Endothelial cell of umbilical vein (primary cell): ENCODE measurements around the gene MRNIP. TPM values are rescaled to one million over a fixed set of nuclear protein-coding genes. Genes with fewer than 3 reads are reported as not detected.

Experiments used
- BruUV-seq: library from RNA; stranded (reverse); fragments of 400-500 nt; replicated peaks from 2 replicates; lab custom pipeline; 2021; lab: Mats Ljungman, UMichigan
- CTCF ChIA-PET: fragments of 300-600, 350-600 bp; sonication (Branson Sonifier 250); formaldehyde crosslinking; loops from one replicate; lab custom pipeline; 2021; ENCODE audit warnings: antibody characterized with exemption, inconsistent platforms; lab: Charles Lee
- POLR2A ChIA-PET: fragments of 300-600, 350-600 bp; sonication (Branson Sonifier 250); formaldehyde crosslinking; loops from one replicate; lab custom pipeline; 2021; ENCODE audit warnings: antibody characterized with exemption, inconsistent platforms; lab: Charles Lee
- DNase-seq: peaks from one replicate; pipeline ENCODE4 v3.0.0-alpha.2; 2011; ENCODE audit warnings: low read depth, low spot score
- FAIRE-seq: peaks from 2 replicates; lab custom pipeline; 2011; peaks lifted over from hg19 to GRCh38; lab: Jason Lieb, UNC
- H2AFZ ChIP-seq: 2 replicates; pipeline ENCODE4 v1.6.0; 2012; ENCODE audit warnings: low read depth, low read length, control low read depth, inconsistent platforms
- H3K27ac ChIP-seq: 2 replicates; pipeline ENCODE4 v1.5.1; 2011; ENCODE audit warnings: low read depth, mild to moderate bottlenecking, control low read depth, low read length, moderate library complexity; ENCODE audit not compliant: insufficient read depth
- H3K27me3 ChIP-seq, 2 experiments: 2 replicates each; pipeline versions ENCODE4 v1.6.0 to v1.6.1; 2011; ENCODE audit warnings: low read length in 2 of 2, mixed read lengths in 1 of 2; ENCODE audit not compliant: control insufficient read depth in 2 of 2, insufficient read depth in 2 of 2
- H3K36me3 ChIP-seq, 2 experiments: 2 replicates in 1 of 2; 3 replicates in 1 of 2; pipeline ENCODE4 v1.5.1; 2011; ENCODE audit warnings: low read length in 2 of 2, mild to moderate bottlenecking in 1 of 2, moderate library complexity in 1 of 2; ENCODE audit not compliant: control insufficient read depth in 2 of 2, insufficient read depth in 2 of 2; ENCODE audit errors: extremely low read depth in 1 of 2
- H3K4me1 ChIP-seq: 3 replicates; pipeline ENCODE4 v1.5.1; 2011; ENCODE audit warnings: mild to moderate bottlenecking, low read length; ENCODE audit not compliant: control insufficient read depth, insufficient read depth; ENCODE audit errors: extremely low read depth
- H3K4me2 ChIP-seq: 2 replicates; pipeline ENCODE4 v1.6.1; 2011; ENCODE audit warnings: low read length, control low read depth, mixed read lengths; ENCODE audit not compliant: insufficient read depth
- H3K4me3 ChIP-seq, 3 experiments: fragments of 200-600 bp in 1 of 3; sonication (generic), shearing (Covaris generic) in 1 of 3; replicated peaks in 1 of 3; 2 replicates each; pipeline ENCODE4 v1.5.1; 2011 to 2016; ENCODE audit warnings: control low read depth in 3 of 3, low read length in 3 of 3, mild to moderate bottlenecking in 2 of 3, inconsistent platforms in 1 of 3, low read depth in 1 of 3, moderate library complexity in 1 of 3; ENCODE audit not compliant: insufficient read depth in 1 of 3
- H3K79me2 ChIP-seq: 2 replicates; pipeline ENCODE4 v1.6.0; 2012; ENCODE audit warnings: low read length, inconsistent platforms; ENCODE audit not compliant: control insufficient read depth, insufficient read depth
- H3K9ac ChIP-seq: replicated peaks from 2 replicates; pipeline ENCODE3; 2011; ENCODE audit warnings: low read length, control low read depth; ENCODE audit not compliant: insufficient read depth; ENCODE audit errors: extremely low read depth
- H3K9me1 ChIP-seq: replicated peaks from 3 replicates; pipeline ENCODE4 v1.6.0; 2011; ENCODE audit warnings: mild to moderate bottlenecking, low read length; ENCODE audit not compliant: control insufficient read depth, insufficient read depth; ENCODE audit errors: extremely low read depth
- H3K9me3 ChIP-seq: replicated peaks from 2 replicates; pipeline ENCODE4 v1.5.1; 2012; ENCODE audit warnings: low read length, inconsistent platforms; ENCODE audit not compliant: control insufficient read depth, insufficient read depth
- H4K20me1 ChIP-seq: replicated peaks from 2 replicates; pipeline ENCODE3; 2011; ENCODE audit warnings: mild to moderate bottlenecking, low read length; ENCODE audit not compliant: control insufficient read depth, insufficient read depth; ENCODE audit errors: extremely low read depth
- CTCF ChIP-seq, 2 donors: IDR thresholded peaks; 1 replicate in 1 of 2; 2 replicates in 1 of 2; pipeline ENCODE4 v1.5.1; 2011; ENCODE audit warnings: low read length in 2 of 2, mild to moderate bottlenecking in 2 of 2, moderate library complexity in 2 of 2, control low read depth in 1 of 2, inconsistent platforms in 1 of 2, low read depth in 1 of 2; ENCODE audit not compliant: insufficient read depth in 1 of 2; ENCODE audit errors: extremely low read depth in 1 of 2
- EZH2 ChIP-seq: IDR thresholded peaks from 2 replicates; pipeline ENCODE4 v1.6.1; 2012; ENCODE audit warnings: borderline replicate concordance, low read depth, mild to moderate bottlenecking, moderate library complexity, low read length, inconsistent platforms; ENCODE audit not compliant: severe bottlenecking
- FOS ChIP-seq: IDR thresholded peaks from 2 replicates; pipeline ENCODE4 v1.6.1; 2011; ENCODE audit warnings: mild to moderate bottlenecking, low read length, moderate library complexity, borderline replicate concordance; ENCODE audit not compliant: insufficient read depth
- GATA2 ChIP-seq: IDR thresholded peaks from 2 replicates; pipeline ENCODE4 v1.7.0; 2011; ENCODE audit warnings: low read depth, mild to moderate bottlenecking, moderate library complexity, mixed read lengths, low read length; ENCODE audit not compliant: insufficient read length, insufficient read depth
- JUN ChIP-seq: IDR thresholded peaks from 2 replicates; pipeline ENCODE4 v1.6.1; 2011; ENCODE audit warnings: borderline replicate concordance, low read depth; ENCODE audit not compliant: insufficient read length, insufficient read depth
- MAX ChIP-seq: IDR thresholded peaks from 2 replicates; pipeline ENCODE4 v1.6.1; 2011; ENCODE audit not compliant: insufficient read depth, insufficient read length
- MYC ChIP-seq: IDR thresholded peaks from one replicate; pipeline ENCODE4 v1.6.1; 2011; ENCODE audit warnings: mild to moderate bottlenecking, low read depth, low read length
- POLR2A ChIP-seq: IDR thresholded peaks from 2 replicates; pipeline ENCODE4 v1.6.1; 2012; ENCODE audit warnings: low read depth, mild to moderate bottlenecking, control low read depth, low read length
- POLR2AphosphoS5 ChIP-seq: IDR thresholded peaks from 2 replicates; pipeline ENCODE4 v1.6.1; 2012; ENCODE audit warnings: low read depth, mild to moderate bottlenecking, control low read depth, low read length, moderate library complexity; ENCODE audit not compliant: insufficient read depth
- dilution Hi-C: fragments of 300-500 bp; cut with MboI; formaldehyde crosslinking; loops from one replicate; pipeline ENCODE4 v1.15.0; 2019; ENCODE audit warnings: low sequenced_read_pairs; ENCODE audit not compliant: extremely low pct_ligation_motif_present
- intact Hi-C: fragments of 100-400 bp; cut with micrococcal nuclease; formaldehyde crosslinking; loops from one replicate; pipeline ENCODE4 v1.10.0; 2022
- polyA plus RNA-seq, 4 experiments: library from polyadenylated mRNA; depleted of rRNA in 3 of 4; stranded (reverse) in 3 of 4; unstranded in 1 of 4; fragments of >200 nt; gene quantifications; 2 replicates each; pipeline versions ENCODE4 v1.2.1 to v1.2.3, GENCODE V29; 2011 to 2012; ENCODE audit warnings: missing spikeins in 1 of 4
- total RNA-seq: library from RNA; stranded (reverse); gene quantifications from 2 replicates; pipeline ENCODE4 v1.2.3, GENCODE V29; 2021

Gene MRNIP
- total and polyA plus RNA-seq, 2 donors (not counting 3 experiments of a cell fraction or from before 2014, with no cell fraction given), result 17.1 to 19.1 TPM

- FAIRE-seq, result no peak
- Histone ChIP-seq H3K79me2 (no peaks in the 10 kb centered on the region), H3K9me3 (no peaks in the 10 kb centered on the region), H2AFZ (no peak overlapping the region), H3K36me3 (peaks cover 4 to 64% of the 10 kb centered on the region in 2 experiments), H3K27ac (no peak overlapping the region), H4K20me1 (no peaks in the 10 kb centered on the region), H3K27me3 (no peaks in the 10 kb centered on the region), H3K4me3 (no peak overlapping the region), H3K4me2 (no peak overlapping the region), H3K4me1 (no peaks in the 10 kb centered on the region), H3K9ac (no peak overlapping the region), H3K9me1 (no peaks in the 10 kb centered on the region)
- intact Hi-C loops (no loop called here), dilution Hi-C loops (no loop called here)
- no TSS peak for BruUV-seq
- ChIA-PET POLR2A (no interaction called here), CTCF (no interaction called here)
- no peak for TF ChIP-seq EZH2
- TF ChIP-seq MAX, result no peak
- no peak for TF ChIP-seq CTCF (IDR thresholded peaks at IDR 0.05; ENCODE audit: extremely low read depth in 1 of 2, insufficient read depth in 1 of 2, low read depth in 1 of 2, low read length in 2 of 2)
- no peak for TF ChIP-seq FOS
- TF ChIP-seq GATA2, result no peak
- TF ChIP-seq POLR2A, result no peak
- no peak for TF ChIP-seq POLR2AphosphoS5
- no peak for TF ChIP-seq JUN
- no peak for TF ChIP-seq MYC
- no peak for DNase-seq
Measured at GRCh38 chr5:179876610-179876952, 18.0 kb upstream of the MRNIP start.
